HL-60/S4 (cell line): ENCODE measurements around the gene POU4F3.

Experiments used
- in situ Hi-C: fragments of 300-500 bp; cut with MboI; formaldehyde crosslinking; loops from 2 replicates; pipeline ENCODE4 v1.14.3; 2022; ENCODE audit warnings: low sequenced_read_pairs

Gene POU4F3

DNA sequence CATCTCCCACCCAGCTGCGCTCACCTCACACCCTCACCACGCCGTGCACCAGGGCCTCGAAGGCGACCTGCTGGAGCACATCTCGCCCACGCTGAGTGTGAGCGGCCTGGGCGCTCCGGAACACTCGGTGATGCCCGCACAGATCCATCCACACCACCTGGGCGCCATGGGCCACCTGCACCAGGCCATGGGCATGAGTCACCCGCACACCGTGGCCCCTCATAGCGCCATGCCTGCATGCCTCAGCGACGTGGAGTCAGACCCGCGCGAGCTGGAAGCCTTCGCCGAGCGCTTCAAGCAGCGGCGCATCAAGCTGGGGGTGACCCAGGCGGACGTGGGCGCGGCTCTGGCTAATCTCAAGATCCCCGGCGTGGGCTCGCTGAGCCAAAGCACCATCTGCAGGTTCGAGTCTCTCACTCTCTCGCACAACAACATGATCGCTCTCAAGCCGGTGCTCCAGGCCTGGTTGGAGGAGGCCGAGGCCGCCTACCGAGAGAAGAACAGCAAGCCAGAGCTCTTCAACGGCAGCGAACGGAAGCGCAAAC, 1.1 kb downstream of the POU4F3 start:
- in situ Hi-C loops = no loop called here

DNA sequence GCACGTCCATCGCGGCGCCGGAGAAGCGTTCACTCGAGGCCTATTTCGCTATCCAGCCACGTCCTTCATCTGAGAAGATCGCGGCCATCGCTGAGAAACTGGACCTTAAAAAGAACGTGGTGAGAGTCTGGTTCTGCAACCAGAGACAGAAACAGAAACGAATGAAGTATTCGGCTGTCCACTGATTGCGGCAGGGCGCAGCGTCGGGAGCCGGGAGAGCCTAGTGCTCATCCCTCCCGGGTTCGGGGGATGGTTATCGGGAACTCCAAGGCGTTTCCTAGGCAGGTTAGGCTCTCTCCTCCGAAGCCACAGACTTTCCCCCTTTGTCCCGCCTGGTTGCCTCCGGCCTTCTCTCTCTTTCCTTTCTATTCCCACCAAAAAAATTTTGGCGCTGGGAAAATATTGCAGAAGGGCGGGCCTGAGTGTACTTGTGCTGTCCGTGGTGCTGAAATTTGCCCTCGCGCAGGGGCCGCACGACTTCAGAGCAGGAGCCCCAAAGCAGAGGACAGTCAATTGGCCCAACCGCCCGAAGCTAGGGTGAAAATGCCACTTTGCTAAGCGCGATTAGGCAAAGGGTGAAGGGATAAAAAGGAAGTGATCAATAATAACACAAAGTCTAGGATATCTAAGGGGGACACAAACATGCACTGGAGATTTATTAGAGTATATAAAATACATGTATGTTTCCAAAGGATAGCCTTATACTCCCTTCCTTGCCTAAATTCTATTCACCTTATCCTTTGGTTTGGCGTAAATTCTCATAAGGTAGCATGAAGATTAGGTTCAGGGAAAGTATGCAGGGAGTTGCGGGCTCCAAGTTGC, 1.8 kb downstream of the POU4F3 start:
- in situ Hi-C loops = no loop called here

DNA sequence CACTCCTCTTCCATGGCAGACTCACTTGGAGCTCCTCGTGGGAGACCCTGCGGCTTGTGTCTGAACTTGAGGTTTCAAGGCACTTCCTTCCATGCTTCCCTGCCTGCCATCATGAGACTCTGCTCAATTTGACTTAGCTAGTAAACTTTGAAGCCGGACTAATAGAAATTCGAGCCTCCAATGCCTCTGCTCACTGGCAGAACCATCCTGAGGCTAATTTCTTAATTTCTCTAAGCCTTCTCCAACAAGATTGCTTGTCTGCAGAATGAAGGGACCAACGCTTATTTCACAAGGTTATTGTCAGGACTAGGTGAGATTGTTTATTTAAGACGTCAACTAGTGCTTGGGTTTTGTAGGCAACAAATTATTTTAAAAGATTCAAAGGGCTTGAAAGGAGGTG, 3.2 kb downstream of the POU4F3 start:
- in situ Hi-C loops = no loop called here

GRCh38 chr5:146342519-146342881, 3.9 kb downstream of the POU4F3 start:
- in situ Hi-C loops = no loop called here

DNA sequence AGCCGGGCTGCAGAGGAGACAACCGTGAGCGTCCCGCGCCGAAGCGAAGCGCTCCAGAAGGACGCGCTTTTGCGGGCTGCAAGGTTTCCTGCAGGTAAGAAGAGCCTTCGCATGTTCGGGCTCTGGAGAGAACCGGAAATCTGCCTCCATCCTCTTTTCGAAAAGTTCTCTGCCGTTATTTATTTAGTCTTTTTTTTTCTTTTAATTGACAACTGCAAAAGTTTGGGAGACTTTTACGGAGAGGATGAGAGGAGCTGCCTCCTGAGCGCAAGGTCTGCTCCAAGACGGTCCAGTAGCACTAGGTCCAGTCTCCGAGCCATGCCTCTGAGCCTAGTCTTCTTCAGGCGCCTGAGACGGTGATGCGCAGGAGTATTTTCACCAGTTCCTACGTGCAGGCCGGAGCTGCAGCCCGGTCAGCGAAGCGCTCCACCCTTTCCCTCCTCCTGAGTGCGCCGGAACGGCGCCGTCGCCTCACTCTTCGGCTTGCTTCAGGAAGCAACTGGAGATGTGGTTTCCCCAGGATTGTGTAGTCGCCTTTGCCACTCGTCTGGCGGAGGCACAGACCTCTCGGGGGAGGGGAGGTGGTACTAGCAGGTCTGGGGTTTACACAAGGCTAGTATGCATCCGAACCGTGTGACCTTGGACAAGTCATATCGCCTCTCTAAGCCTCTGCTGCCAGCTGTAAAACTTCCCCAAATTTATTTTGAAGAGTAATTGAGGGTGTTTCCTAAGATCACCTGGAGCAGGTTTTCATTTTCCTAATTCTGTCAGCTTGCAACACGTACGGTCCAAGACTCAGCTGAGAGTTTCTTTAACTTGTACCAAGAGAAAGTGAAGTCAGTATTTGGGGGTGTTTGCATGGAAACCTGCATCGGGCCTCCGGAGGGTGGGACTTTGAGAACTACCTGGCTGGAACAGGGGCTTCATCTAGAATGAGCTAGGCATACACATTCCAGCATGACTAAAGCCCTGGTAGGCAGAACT, 4.5 kb downstream of the POU4F3 start:
- in situ Hi-C loops = no loop called here

DNA sequence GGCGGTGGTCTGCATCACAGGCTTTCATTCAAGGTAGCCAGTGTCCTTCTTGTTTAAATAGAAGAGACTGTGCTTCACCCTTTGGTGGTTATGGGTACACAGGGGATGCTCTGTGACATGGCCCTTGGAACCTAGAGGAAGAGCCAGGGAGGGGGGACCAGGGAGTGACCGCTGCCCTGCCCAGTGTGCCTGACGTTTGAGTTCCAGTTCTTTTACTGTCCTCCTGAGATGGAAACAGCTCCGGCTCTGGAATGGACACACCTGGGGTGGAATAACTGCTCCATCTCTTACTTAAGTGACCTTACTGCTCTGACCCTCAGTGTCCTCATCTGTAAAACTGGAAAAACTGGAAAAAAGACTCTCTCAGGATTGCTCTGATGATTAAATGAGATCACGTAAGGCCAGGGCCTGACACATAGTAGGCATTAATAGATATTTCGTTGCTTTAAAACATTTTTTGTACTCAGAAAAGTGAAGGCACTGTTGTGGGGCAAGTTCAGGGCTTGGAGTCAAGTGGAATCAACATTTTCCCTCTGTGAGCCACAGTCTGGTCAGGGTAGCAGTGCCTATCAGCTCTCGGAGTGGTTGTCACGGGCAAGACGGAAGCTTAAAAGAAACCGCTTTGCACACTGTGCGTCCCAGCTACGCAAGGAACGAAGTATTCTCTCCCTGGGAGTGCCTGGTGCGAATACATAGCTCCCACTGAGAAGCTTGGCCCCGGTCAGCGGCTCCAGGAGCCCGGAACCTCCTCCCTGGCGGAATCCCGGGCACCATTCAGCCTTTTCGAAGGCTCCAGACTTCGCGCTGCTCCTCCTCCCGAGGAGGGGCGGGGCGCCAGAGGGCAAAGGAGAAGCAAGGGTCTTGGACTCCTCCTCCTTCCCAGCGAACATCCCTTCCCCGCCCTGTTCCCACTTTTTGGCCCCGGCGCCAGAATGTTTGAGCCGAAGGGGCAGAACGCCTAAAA, 5.8 kb downstream of the POU4F3 start:
- in situ Hi-C loops = no loop called here

- in situ Hi-C loops = no loop called here
Measured at GRCh38 chr5:146345240-146345577, 6.6 kb downstream of the POU4F3 start.

- in situ Hi-C loops = no loop called here
Measured at GRCh38 chr5:146345578-146346366, 7.1 kb downstream of the POU4F3 start.

DNA sequence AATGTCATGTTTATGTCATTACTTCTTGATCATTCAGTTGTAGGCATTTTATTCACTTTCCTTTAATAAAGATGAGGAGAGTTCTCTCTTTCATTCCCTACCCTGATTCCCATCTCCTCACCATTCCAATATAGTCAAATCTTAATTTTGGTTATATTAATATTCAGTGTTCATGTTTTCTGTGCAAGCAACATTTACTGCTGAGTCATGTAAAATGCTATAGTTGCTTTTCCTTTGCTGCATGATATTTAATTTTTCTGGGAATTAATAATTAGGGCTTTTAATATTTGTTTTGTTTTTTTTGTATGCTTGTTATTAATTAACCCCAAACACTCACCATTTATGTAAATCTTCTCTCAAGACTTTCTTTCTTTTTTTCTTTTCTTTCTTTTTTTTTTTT, 18.5 kb downstream of the POU4F3 start:
- in situ Hi-C loops = no loop called here

GRCh38 chr5:146359836-146360235, 21.2 kb downstream of the POU4F3 start:
- in situ Hi-C loops = no loop called here

- in situ Hi-C loops = no loop called here
Measured at GRCh38 chr5:146363161-146363874, 24.7 kb downstream of the POU4F3 start.

- in situ Hi-C loops = no loop called here
Measured at GRCh38 chr5:146365618-146366017, 27.0 kb downstream of the POU4F3 start.

DNA sequence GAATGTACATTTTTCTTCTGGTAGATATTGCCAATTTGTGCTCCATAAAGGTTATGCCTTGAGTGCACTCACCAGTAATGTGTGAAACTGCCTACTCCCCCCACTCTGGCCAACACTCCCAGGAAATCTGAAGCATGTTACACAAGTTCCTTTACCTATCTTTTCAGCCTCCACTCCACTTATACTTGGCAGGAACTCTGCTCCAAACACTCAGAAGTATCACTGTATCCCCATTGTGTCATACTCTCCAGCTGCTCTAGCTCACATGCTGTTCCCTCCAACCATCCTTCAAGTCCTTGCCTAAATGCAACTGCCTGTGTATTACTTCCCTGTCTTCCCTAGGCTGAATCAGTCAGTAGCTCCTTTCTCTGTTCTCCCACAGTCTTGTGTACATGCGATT, 28.3 kb downstream of the POU4F3 start:
- in situ Hi-C loops = no loop called here

GRCh38 chr5:146368137-146368536, 29.5 kb downstream of the POU4F3 start:
- in situ Hi-C loops = no loop called here

- in situ Hi-C loops = no loop called here
Measured at GRCh38 chr5:146369691-146370090, 31.1 kb downstream of the POU4F3 start.

- in situ Hi-C loops = no loop called here
Measured at GRCh38 chr5:146376821-146377220, 38.2 kb downstream of the POU4F3 start.

GRCh38 chr5:146378986-146379385, 40.3 kb downstream of the POU4F3 start:
- in situ Hi-C loops = no loop called here

DNA sequence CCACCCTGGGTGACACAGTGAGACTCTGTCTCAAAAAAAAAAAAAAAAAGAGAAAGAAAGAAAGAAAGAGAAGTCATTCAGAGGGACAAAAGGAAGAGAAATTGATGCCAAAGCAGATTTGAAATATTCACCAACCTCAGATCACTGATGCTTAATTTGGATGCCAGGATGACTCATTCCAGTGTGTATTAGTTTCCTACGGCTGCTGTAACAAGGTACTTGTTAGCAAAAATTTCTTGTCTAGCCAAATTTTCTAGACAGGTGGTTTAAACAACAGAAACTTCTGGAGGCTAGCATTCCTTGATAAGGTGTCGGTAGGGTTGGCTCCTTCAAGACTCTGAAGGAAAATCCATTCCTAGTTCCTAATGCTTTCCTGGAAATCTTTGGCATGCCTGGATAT, 42.1 kb downstream of the POU4F3 start:
- in situ Hi-C loops = no loop called here

DNA sequence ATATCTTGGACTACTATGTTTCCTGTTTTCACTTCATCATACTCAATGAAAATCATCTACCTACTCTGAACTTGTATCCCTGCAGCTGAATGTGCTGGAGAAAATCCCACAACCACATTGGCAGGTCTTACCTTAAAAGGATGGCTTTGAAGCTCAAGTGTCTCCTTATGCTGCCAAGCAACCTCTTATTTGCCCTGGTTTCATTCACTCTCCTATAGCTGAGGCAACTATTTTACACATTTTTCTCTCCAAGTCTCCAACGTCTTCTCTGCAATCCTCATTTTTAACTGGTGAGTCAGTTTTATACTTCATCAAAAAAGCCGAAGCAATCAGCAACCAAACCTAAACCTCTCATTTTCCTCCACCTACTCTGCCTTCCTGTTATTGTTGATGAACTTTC, 49.7 kb downstream of the POU4F3 start:
- in situ Hi-C loops = no loop called here
